Measurements from ENCODE around the gene TMEM117. TPM values are rescaled to one million over a fixed set of nuclear protein-coding genes. Genes with fewer than 3 reads are reported as not detected.

The TMEM117 gene
- polyA plus RNA-seq, 1 donor: 14.9 TPM

DNA sequence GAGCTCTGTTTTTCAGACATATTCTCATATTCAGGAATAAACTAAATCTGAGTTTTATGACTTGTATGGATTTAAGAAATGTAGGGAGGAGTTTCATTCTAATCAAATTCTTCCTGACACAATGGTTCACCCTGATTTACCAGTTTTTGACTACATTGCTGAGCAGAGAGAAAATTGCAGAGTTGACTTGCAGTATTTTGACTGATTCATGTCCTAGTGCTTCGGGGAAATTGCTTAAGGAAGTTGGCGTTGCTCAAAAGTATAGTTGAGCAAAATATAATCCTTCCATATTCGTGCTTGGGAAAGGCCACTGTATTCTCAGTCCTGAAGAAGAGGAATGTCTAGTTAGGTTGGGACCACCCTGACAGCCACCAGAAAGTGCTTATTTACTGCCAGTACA lies 28.5 kb upstream of the TMEM117 start:
- no CpG with 5 or more reads among the region's 3 CpGs for WGBS (ENCODE audit: insufficient coverage, low lambda C conversion rate)
- peaks cover 2% of the 10 kb centered on the region for H3K27me3 ChIP-seq (ENCODE audit: control insufficient read depth, insufficient read depth, low read length)
- H3K27ac ChIP-seq (ENCODE audit: low read length): no peak overlapping the region
- H3K36me3 ChIP-seq (ENCODE audit: control insufficient read depth, insufficient read depth, low read length): no peaks in the 10 kb centered on the region
- no peaks in the 10 kb centered on the region for H3K9me3 ChIP-seq (ENCODE audit: control insufficient read depth, low read depth, low read length)
- no peaks in the 10 kb centered on the region for H3K4me1 ChIP-seq (ENCODE audit: control insufficient read depth, insufficient read depth, low read length)
- H3K4me3 ChIP-seq (ENCODE audit: low read length): no peak overlapping the region
- no peak for DNase-seq

DNA sequence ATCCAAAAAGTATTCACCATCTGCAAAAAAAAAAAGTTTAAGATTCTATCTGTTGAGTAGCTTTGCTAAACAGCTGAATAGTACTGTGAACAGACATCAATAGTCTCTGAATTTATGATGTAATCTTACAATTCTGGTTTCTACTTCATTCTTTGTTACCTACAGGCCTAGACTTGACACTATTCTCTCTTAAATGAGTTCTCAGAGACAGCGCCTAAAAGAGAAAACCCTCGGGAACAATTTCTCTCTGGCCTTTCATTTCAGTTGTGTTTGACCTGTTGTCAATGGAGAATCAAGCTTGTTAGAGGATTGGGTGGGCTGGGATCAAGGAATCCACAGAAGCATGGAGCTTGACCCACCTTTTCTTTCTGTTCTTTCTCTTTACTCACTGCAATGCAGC lies 23.8 kb upstream of the TMEM117 start:
- WGBS (ENCODE audit: insufficient coverage, low lambda C conversion rate): no CpG with 5 or more reads among the region's 2 CpGs
- Histone ChIP-seq H3K9me3 (ENCODE audit: control insufficient read depth, low read depth, low read length) (no peaks in the 10 kb centered on the region), H3K27ac (ENCODE audit: low read length) (no peak overlapping the region)

DNA sequence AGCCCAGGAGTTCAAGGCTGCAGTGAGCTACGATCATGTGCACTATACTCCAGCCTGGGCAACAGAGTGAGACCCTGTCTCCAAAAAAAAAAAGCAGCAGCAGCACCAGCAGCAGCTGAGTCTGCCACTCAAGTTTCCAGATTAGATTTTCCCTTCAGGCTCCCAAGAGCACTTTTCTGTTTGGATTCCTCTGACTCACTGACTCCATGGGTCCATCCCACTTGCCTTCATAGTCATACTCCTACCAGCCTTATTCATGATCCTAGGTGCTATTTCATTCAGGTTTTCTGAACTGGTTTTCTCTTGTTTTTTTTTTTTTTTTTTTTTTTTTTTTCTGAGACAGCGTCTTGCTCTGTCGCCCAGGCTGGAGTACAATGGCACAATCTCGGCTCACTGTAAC lies 23.0 kb upstream of the TMEM117 start:
- Histone ChIP-seq H3K27ac (ENCODE audit: low read length) (no peak overlapping the region), H3K4me3 (ENCODE audit: low read length) (no peak overlapping the region), H3K4me1 (ENCODE audit: control insufficient read depth, insufficient read depth, low read length) (no peaks in the 10 kb centered on the region), H3K9me3 (ENCODE audit: control insufficient read depth, low read depth, low read length) (no peaks in the 10 kb centered on the region), H3K27me3 (ENCODE audit: control insufficient read depth, insufficient read depth, low read length) (peaks cover 2% of the 10 kb centered on the region), H3K36me3 (ENCODE audit: control insufficient read depth, insufficient read depth, low read length) (no peaks in the 10 kb centered on the region)
- DNase-seq: no peak
- no CpG with 5 or more reads among the region's 4 CpGs for WGBS (ENCODE audit: insufficient coverage, low lambda C conversion rate)

More for the DNA sequence above, 23.8 kb upstream of the TMEM117 start:
- Histone ChIP-seq H3K36me3 (ENCODE audit: control insufficient read depth, insufficient read depth, low read length) (no peaks in the 10 kb centered on the region), H3K27me3 (ENCODE audit: control insufficient read depth, insufficient read depth, low read length) (peaks cover 2% of the 10 kb centered on the region), H3K4me3 (ENCODE audit: low read length) (no peak overlapping the region), H3K4me1 (ENCODE audit: control insufficient read depth, insufficient read depth, low read length) (no peaks in the 10 kb centered on the region)
- no peak for DNase-seq

DNA sequence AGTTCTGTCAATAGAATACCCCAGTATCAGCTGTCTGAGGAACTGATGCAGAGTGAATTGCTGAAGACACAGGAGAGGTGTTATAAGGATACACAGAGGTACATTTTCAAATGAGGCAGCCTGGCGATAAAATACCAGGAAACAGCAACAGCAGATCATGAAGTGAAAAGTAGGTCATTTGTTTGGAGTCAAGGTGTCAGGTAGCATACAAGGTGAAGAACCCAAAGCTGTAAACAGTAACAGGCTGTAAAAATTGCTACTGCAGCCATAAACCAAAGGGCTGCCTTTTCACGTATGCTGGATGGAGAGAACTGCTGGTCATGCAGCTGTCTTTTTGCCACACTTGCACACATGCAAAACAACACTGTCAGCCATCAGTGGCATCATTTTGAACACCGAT lies 20.5 kb upstream of the TMEM117 start:
- WGBS (ENCODE audit: insufficient coverage, low lambda C conversion rate): no CpG with 5 or more reads among the region's 3 CpGs
- no peaks in the 10 kb centered on the region for H3K9me3 ChIP-seq (ENCODE audit: control insufficient read depth, low read depth, low read length)
- H3K27ac ChIP-seq (ENCODE audit: low read length): no peak overlapping the region
- DNase-seq: peak; percentile 23 to 48
- no peaks in the 10 kb centered on the region for H3K36me3 ChIP-seq (ENCODE audit: control insufficient read depth, insufficient read depth, low read length)
- H3K4me1 ChIP-seq (ENCODE audit: control insufficient read depth, insufficient read depth, low read length): no peaks in the 10 kb centered on the region
- no peak overlapping the region for H3K4me3 ChIP-seq (ENCODE audit: low read length)
- H3K27me3 ChIP-seq (ENCODE audit: control insufficient read depth, insufficient read depth, low read length): peaks cover 2% of the 10 kb centered on the region

DNA sequence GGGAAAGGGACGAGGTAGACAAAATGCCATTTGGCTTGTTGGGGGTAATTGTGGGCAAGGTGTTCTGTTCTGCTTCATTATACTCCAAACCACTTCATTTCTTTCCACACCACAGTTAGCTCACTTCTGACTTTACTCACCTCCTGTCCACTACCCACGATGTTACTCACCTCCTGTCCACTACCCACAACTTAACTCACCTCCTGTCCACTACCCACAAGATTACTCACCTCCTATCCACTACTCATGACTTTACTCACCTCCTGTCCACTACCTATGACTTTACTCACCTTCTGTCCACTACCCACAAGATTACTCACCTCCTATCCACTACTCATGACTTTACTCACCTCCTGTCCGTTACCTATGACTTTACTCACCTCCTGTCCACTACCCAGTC lies 19.7 kb upstream of the TMEM117 start:
- DNase-seq: no peak
- Histone ChIP-seq H3K36me3 (ENCODE audit: control insufficient read depth, insufficient read depth, low read length) (no peaks in the 10 kb centered on the region), H3K9me3 (ENCODE audit: control insufficient read depth, low read depth, low read length) (no peaks in the 10 kb centered on the region), H3K4me1 (ENCODE audit: control insufficient read depth, insufficient read depth, low read length) (no peaks in the 10 kb centered on the region), H3K27ac (ENCODE audit: low read length) (no peak overlapping the region), H3K4me3 (ENCODE audit: low read length) (no peak overlapping the region), H3K27me3 (ENCODE audit: control insufficient read depth, insufficient read depth, low read length) (peaks cover under 1% of the 10 kb centered on the region)
- WGBS (ENCODE audit: insufficient coverage, low lambda C conversion rate): 100% methylated on average over 2 of the region's 3 CpGs

DNA sequence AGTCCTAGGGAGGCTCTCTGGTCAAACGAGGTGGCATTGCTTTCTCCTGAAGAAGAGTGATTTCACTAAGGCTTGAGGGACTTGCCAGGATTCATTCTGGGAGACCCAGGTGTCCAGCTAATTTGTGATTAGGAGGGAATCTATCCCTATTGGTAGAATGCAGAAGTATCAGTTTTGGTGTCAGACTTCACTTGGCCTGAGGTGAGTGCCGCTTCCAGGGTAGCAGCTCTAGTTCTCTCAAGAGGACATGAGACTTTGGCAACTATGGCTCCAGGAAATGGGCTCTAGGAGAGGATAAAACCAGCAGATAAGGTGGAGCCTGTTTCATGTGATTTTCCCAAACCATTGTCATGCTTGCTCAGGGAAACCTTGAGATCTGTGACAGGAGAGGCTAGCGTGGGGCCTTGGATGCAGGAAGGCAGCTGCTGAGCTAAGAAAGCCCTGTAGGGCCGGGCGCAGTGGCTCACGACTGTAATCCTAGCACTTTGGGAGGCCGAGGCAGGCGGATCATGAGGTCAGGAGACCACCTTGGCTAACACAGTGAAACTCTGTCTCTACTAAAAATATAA lies 11.6 kb upstream of the TMEM117 start:
- no CpG with 5 or more reads among the region's 8 CpGs for WGBS (ENCODE audit: insufficient coverage, low lambda C conversion rate)
- H3K9me3 ChIP-seq (ENCODE audit: control insufficient read depth, low read depth, low read length): no peaks in the 10 kb centered on the region
- no peak overlapping the region for H3K4me3 ChIP-seq (ENCODE audit: low read length)
- no peak overlapping the region for H3K27ac ChIP-seq (ENCODE audit: low read length)
- no peaks in the 10 kb centered on the region for H3K4me1 ChIP-seq (ENCODE audit: control insufficient read depth, insufficient read depth, low read length)
- no peaks in the 10 kb centered on the region for H3K27me3 ChIP-seq (ENCODE audit: control insufficient read depth, insufficient read depth, low read length)
- no peak for DNase-seq
- H3K36me3 ChIP-seq (ENCODE audit: control insufficient read depth, insufficient read depth, low read length): no peaks in the 10 kb centered on the region

DNA sequence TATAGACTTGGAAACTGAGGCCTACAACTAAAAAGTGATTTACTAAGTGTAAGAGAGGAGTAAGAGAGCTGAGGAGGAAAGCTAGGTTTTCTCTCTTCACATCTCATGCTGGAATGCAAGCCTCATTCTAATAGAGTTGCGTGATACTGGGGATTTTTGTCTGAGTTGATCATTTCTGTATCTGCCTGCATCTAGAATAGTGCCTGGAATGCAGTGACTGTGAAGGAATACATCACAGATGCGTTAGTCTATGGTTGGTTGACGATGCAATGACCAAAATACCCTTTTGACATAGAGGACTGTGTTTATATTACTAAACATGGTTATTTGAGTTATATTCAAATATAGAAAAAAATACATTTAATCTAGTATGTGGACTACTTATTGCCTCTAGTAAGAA lies 9.2 kb upstream of the TMEM117 start:
- H3K36me3 ChIP-seq (ENCODE audit: control insufficient read depth, insufficient read depth, low read length): no peaks in the 10 kb centered on the region
- no peaks in the 10 kb centered on the region for H3K9me3 ChIP-seq (ENCODE audit: control insufficient read depth, low read depth, low read length)
- H3K27me3 ChIP-seq (ENCODE audit: control insufficient read depth, insufficient read depth, low read length): no peaks in the 10 kb centered on the region
- H3K4me1 ChIP-seq (ENCODE audit: control insufficient read depth, insufficient read depth, low read length): no peaks in the 10 kb centered on the region
- H3K27ac ChIP-seq (ENCODE audit: low read length): no peak overlapping the region
- WGBS (ENCODE audit: insufficient coverage, low lambda C conversion rate): no CpG with 5 or more reads among the region's 3 CpGs
- H3K4me3 ChIP-seq (ENCODE audit: low read length): no peak overlapping the region
- DNase-seq: no peak

DNA sequence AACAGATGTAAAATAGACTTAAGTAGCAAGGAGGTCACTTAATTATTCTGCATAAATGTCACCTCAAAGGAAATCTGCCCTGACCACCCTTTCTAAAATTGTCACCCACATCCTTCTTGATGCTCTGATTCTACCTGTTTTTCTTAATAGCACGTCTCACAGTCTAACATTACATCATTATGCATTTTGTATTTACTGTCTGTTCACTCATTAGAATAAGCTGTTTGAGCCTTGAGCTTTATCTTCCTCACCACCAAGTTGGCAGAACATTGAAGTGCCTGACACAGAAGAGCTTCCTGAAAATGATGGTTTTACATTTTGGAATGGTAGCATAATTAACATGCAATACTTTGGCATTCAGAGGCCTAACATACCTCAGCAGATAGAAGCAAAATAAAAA lies 8.8 kb upstream of the TMEM117 start:
- H3K4me3 ChIP-seq (ENCODE audit: low read length): no peak overlapping the region
- no peaks in the 10 kb centered on the region for H3K9me3 ChIP-seq (ENCODE audit: control insufficient read depth, low read depth, low read length)
- H3K36me3 ChIP-seq (ENCODE audit: control insufficient read depth, insufficient read depth, low read length): no peaks in the 10 kb centered on the region
- H3K4me1 ChIP-seq (ENCODE audit: control insufficient read depth, insufficient read depth, low read length): no peaks in the 10 kb centered on the region
- H3K27ac ChIP-seq (ENCODE audit: low read length): no peak overlapping the region
- H3K27me3 ChIP-seq (ENCODE audit: control insufficient read depth, insufficient read depth, low read length): no peaks in the 10 kb centered on the region
- DNase-seq: no peak
- WGBS (ENCODE audit: insufficient coverage, low lambda C conversion rate): 71% methylated on average over 1 of the region's 1 CpG

DNA sequence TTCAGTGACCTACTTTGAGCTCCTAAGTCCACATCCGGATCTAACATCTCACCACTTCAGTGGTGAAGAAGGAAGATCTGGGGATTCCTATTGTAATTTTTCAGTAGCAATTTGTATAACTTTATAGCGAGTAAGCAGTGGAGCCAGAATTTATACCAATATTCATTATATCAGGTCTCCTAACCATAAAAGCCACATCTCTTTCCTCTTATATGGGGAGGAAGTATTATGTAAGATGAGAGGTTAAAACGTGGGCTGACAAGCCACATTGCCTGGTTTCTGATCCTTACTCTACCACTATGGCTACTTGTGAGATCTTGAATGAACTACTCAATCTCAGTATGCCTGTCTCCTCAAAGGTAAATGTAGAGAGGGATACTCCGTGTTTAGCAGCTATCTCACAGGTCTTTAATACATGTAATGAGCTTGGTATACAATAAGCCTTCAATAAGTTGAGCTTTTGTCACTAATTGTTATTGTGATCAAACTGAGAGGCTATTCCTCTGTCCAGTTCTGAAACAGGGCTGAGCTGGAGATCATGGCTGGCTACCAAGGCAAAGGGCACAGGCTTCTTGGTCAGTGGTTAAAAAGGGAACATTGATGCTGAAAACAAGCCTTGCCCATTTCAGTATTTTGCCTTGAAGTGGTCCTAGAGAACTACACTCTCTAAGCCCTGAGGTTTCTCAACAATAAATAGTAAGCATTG lies 3.3 kb upstream of the TMEM117 start:
- no CpG with 5 or more reads among the region's 4 CpGs for WGBS (ENCODE audit: insufficient coverage, low lambda C conversion rate)
- H3K9me3 ChIP-seq (ENCODE audit: control insufficient read depth, low read depth, low read length): no peaks in the 10 kb centered on the region
- no peaks in the 10 kb centered on the region for H3K36me3 ChIP-seq (ENCODE audit: control insufficient read depth, insufficient read depth, low read length)
- no peak for DNase-seq
- no peaks in the 10 kb centered on the region for H3K27me3 ChIP-seq (ENCODE audit: control insufficient read depth, insufficient read depth, low read length)
- H3K4me1 ChIP-seq (ENCODE audit: control insufficient read depth, insufficient read depth, low read length): peaks cover 5% of the 10 kb centered on the region
- no peak overlapping the region for H3K4me3 ChIP-seq (ENCODE audit: low read length)
- H3K27ac ChIP-seq (ENCODE audit: low read length): no peak overlapping the region

DNA sequence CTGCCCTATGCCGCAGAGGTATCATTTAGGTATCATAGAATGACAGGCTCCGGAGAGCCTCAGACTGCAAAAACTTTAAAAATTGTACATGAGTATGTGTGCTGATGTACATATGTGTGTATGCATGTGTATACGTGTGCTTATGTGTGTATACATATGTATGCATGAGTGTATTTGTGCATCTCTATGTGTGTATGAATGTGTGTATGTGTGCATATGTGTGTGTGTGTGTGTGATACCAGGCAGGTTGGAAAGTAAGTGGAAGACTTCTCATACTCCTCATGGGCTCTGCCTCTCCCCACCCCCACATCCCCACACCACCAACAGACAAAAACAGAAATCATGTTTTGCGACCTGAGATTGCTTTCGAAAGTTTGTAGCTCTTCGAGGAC lies 621 bp upstream of the TMEM117 start:
- Histone ChIP-seq H3K27me3 (ENCODE audit: control insufficient read depth, insufficient read depth, low read length) (no peaks in the 10 kb centered on the region), H3K4me1 (ENCODE audit: control insufficient read depth, insufficient read depth, low read length) (peaks cover 5% of the 10 kb centered on the region), H3K9me3 (ENCODE audit: control insufficient read depth, low read depth, low read length) (no peaks in the 10 kb centered on the region), H3K36me3 (ENCODE audit: control insufficient read depth, insufficient read depth, low read length) (no peaks in the 10 kb centered on the region), H3K27ac (ENCODE audit: low read length) (peak overlapping the region; percentile 35), H3K4me3 (ENCODE audit: low read length) (peak overlapping the region; percentile 81)
- WGBS (ENCODE audit: insufficient coverage, low lambda C conversion rate): no CpG with 5 or more reads among the region's 6 CpGs
- no peak for DNase-seq

DNA sequence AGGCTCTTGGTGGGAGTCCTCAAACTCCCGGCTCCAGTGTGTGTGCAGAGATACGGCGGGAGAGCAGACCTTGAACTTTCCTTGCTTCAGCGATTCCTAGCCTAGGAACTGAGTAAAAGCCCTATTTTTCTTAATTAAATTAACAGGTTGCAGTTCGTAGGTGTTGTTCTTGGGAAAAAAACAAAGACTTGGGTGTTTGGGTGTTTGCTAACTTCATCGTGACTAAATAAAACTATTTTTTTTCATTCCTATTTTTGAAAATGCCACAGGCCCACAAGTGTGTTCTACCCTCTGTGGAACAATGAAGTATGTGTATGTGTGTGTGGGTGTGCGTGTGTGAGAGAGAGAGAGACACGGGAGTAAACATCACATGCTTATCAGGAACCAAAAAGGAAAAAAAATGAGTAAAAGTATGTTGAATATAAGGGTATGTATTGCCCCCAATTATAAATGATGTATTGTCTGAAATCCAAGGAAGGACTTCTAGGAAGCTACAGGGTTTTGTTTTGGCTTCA lies 651 bp downstream of the TMEM117 start:
- no peaks in the 10 kb centered on the region for H3K36me3 ChIP-seq (ENCODE audit: control insufficient read depth, insufficient read depth, low read length)
- 0% methylated on average over 2 of the region's 8 CpGs for WGBS (ENCODE audit: insufficient coverage, low lambda C conversion rate)
- no peaks in the 10 kb centered on the region for H3K27me3 ChIP-seq (ENCODE audit: control insufficient read depth, insufficient read depth, low read length)
- peak overlapping the region; percentile 96 for H3K27ac ChIP-seq (ENCODE audit: low read length)
- DNase-seq: peak in 1 of 2 donors; percentile 75
- H3K4me1 ChIP-seq (ENCODE audit: control insufficient read depth, insufficient read depth, low read length): peaks cover 5% of the 10 kb centered on the region
- no peaks in the 10 kb centered on the region for H3K9me3 ChIP-seq (ENCODE audit: control insufficient read depth, low read depth, low read length)
- H3K4me3 ChIP-seq (ENCODE audit: low read length): peak overlapping the region; percentile 81
